ENCODE data around the gene NUDT19. TPM values are rescaled to one million over a fixed set of nuclear protein-coding genes. Genes with fewer than 3 reads are reported as not detected.

Gene NUDT19
- total RNA-seq, 4 donors from 2014 or later, result 7.9 to 10.2 (median 9.6) TPM

GRCh38 chr19:32658075-32658474 lies 33.5 kb upstream of the NUDT19 start:
- TF ChIP-seq POLR2A (IDR thresholded peaks at IDR 0.05), result no peak
- TF ChIP-seq CTCF (IDR thresholded peaks at IDR 0.05), result no peak
- 92 to 95% methylated on average over 10 of the region's 10 CpGs for WGBS, 2 donors

GRCh38 chr19:32658527-32658926 lies 33.1 kb upstream of the NUDT19 start:
- H3K27ac ChIP-seq, result no peak overlapping the region
- H3K4me1 ChIP-seq, result peaks cover 6 to 11% of the 10 kb centered on the region in 2 donors
- H3K36me3 ChIP-seq, result peaks cover 0 to 10% of the 10 kb centered on the region in 2 donors
- 85 to 88% methylated on average over 10 of the region's 10 CpGs for WGBS, 2 donors
- no peak overlapping the region for H3K4me3 ChIP-seq (replicated peaks in 1 of 3)
- no peak for DNase-seq
- TF ChIP-seq POLR2A (IDR thresholded peaks at IDR 0.05) (no peak), CTCF (IDR thresholded peaks at IDR 0.05) (no peak)
- H3K27me3 ChIP-seq, result no peaks in the 10 kb centered on the region
- H3K9me3 ChIP-seq, result no peaks in the 10 kb centered on the region
- intact Hi-C loops (cut with DNase I), result no loop called here

More at GRCh38 chr19:32658075-32658474, 33.5 kb upstream of the NUDT19 start:
- DNase-seq, result no peak
- peaks cover 9 to 14% of the 10 kb centered on the region in 2 donors for H3K4me1 ChIP-seq
- H3K27ac ChIP-seq, result no peak overlapping the region
- intact Hi-C loops (cut with DNase I), result no loop called here
- peaks cover 0 to 10% of the 10 kb centered on the region in 2 donors for H3K36me3 ChIP-seq
- H3K4me3 ChIP-seq (replicated peaks in 1 of 3), result no peak overlapping the region
- H3K9me3 ChIP-seq, result no peaks in the 10 kb centered on the region
- no peaks in the 10 kb centered on the region for H3K27me3 ChIP-seq

GRCh38 chr19:32661318-32661717 lies 30.3 kb upstream of the NUDT19 start:
- Histone ChIP-seq H3K27me3 (no peaks in the 10 kb centered on the region), H3K27ac (no peak overlapping the region), H3K9me3 (no peaks in the 10 kb centered on the region), H3K4me1 (no peaks in the 10 kb centered on the region), H3K4me3 (replicated peaks in 1 of 3) (no peak overlapping the region), H3K36me3 (peaks cover 0 to 10% of the 10 kb centered on the region in 2 donors)
- WGBS, 2 donors, result 93 to 96% methylated on average over 7 of the region's 7 CpGs
- no peak for TF ChIP-seq POLR2A (IDR thresholded peaks at IDR 0.05)
- DNase-seq, result no peak
- intact Hi-C loops (cut with DNase I), result no loop called here

DNA sequence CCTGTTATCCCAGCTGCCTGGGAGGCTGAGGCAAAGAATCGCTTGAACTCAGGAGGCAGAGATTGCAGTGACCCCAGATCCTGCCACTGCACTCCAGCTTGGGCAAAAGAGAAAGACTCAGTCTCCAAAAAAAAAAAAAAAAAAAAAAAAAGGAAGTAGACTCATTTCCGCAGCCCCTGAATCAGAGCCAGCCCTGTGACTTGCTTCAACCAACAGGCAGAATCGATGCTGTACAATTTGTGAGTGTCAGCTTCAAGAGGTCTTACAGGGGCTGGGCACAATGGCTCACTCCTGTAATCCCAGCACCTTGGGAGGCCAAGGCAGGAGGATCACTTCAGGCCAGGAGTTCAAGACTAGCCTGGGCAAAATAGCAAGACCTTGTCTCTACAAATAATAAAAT lies 29.4 kb upstream of the NUDT19 start:
- no peaks in the 10 kb centered on the region for H3K9me3 ChIP-seq
- 54 to 63% methylated on average over 3 of the region's 3 CpGs for WGBS, 2 donors

DNA sequence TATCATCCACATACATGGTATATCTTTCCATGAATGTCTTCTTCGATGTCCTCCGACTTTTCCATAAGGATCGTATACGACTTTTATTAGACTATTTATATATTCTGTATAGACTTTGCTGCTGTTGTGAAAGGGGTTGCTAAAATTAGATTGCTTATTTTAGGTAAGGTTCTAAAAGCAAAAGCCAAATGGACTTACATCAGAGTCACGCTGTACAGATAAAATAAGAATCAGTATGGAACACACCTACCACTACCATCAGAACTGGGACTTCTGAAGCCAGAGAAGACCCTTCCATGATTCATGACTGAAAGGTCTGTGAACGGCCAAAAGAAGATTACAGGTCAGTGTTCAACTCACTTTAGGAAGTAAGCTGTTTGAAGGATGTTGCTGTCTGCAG lies 25.5 kb upstream of the NUDT19 start:
- no peak for DNase-seq
- Histone ChIP-seq H3K36me3 (peaks cover 0 to 2% of the 10 kb centered on the region in 2 donors), H3K4me3 (replicated peaks in 1 of 3) (no peak overlapping the region), H3K27me3 (no peaks in the 10 kb centered on the region), H3K9me3 (no peaks in the 10 kb centered on the region), H3K4me1 (peaks cover 7 to 8% of the 10 kb centered on the region in 2 donors), H3K27ac (no peak overlapping the region)
- no peak for TF ChIP-seq POLR2A (IDR thresholded peaks at IDR 0.05)
- TF ChIP-seq CTCF (IDR thresholded peaks at IDR 0.05), result no peak
- 95 to 97% methylated on average over 6 of the region's 6 CpGs for WGBS, 2 donors
- intact Hi-C loops (cut with DNase I), result no loop called here

More for the DNA sequence above, 29.4 kb upstream of the NUDT19 start:
- Histone ChIP-seq H3K36me3 (peaks cover 0 to 13% of the 10 kb centered on the region in 2 donors), H3K27ac (no peak overlapping the region), H3K4me1 (no peaks in the 10 kb centered on the region), H3K27me3 (no peaks in the 10 kb centered on the region), H3K4me3 (replicated peaks in 1 of 3) (no peak overlapping the region)
- TF ChIP-seq POLR2A (IDR thresholded peaks at IDR 0.05) (no peak), CTCF (IDR thresholded peaks at IDR 0.05) (no peak)
- intact Hi-C loops (cut with DNase I), result no loop called here
- DNase-seq, result no peak

DNA sequence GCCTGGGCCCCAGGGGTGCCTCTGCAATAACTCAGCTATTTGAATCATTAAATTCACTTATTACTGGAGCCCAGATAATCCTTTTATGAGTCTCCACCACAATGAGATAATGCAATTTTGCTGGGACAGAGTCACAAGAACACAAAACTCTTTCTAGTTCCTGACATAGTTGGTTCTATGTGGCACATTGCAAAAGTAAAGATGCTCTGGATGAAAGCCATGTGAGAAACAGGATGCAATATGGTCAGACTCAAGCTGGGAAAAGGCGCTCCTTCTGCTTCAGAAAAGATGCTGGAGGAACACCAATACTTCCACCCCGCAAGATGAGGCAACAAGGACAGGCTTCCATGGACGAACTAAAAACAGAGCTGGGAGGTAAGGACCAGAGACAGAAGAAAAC lies 22.3 kb upstream of the NUDT19 start:
- H3K4me1 ChIP-seq, result peaks cover 18 to 20% of the 10 kb centered on the region in 2 donors
- no peak overlapping the region for H3K27ac ChIP-seq
- intact Hi-C loops (cut with DNase I), result no loop called here
- no peak overlapping the region for H3K4me3 ChIP-seq (replicated peaks in 1 of 3)
- 91 to 96% methylated on average over 3 of the region's 3 CpGs for WGBS, 2 donors
- H3K9me3 ChIP-seq, result no peaks in the 10 kb centered on the region
- TF ChIP-seq CTCF (IDR thresholded peaks at IDR 0.05) (no peak), POLR2A (IDR thresholded peaks at IDR 0.05) (no peak)
- H3K27me3 ChIP-seq, result no peaks in the 10 kb centered on the region
- H3K36me3 ChIP-seq, result peaks cover 0 to 2% of the 10 kb centered on the region in 2 donors
- no peak for DNase-seq

All from thyroid gland (tissue), 4 donors.